Stimulated activated naive CD4-positive, alpha-beta T cell (primary cell): Measurements from ENCODE around the gene NHSL1.
"Not testable (repeated sequence)": the region's sequence is repeated elsewhere in the genome, so short reads cannot be mapped to it uniquely, and the experiment has no call there.

Experiments used
- DNase-seq, 6 experiments: peaks; one replicate each; lab custom pipeline; 2025; lab: John Stamatoyannopoulos, UW

NHSL1 gene

DNA sequence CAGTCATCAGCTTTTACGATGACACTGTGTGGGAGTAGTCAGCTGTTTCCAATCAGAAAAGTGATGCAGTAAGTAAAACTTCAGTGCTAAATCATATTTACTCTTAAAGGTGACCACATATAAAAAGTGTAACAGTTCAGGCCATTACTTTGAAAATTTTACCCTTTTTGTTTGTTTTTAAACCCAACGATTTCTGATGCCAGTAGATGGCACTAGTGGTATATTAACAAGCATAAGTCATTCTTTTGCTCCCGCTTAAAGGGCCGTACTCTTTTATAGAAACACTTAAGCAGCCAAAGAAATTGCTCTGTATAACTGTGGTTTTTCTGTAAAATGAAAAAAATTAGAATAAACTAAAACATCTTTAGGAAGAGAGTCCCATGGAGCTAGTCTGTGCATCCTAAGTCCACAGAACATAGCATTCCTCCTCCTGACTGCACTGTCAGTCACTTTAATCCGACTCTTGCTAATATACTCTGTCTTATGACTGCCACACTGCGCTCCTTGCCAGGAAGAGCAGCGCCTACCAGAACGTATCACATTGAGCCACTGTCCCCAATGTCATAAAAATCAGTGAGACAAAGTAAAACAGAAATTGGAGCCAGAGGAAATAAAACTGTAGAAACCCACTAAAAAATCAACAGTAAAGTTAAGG, 70.2 kb downstream of the NHSL1 start:
- DNase-seq = peak in 3 of 6 experiments; percentile 8 to 35 (median 24)

DNA sequence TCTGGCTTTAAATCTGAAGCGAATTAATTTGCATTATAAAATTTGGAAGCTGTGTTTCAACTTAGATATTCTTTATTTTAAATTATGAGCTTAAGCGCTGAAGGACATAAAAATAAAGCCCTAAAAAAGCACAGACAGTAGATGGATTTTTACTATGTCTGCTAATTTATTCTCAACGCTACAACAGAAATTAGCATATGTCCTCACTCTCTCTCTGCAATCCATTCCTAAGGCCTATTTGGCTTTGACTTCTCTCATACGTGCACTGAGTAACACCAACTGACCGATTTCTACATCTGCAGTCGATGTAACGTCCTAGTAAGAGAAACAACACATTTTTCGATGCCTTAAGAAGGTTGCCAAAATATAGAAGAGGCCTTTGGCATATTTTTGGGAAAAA, 71.6 kb downstream of the NHSL1 start:
- DNase-seq = no peak

DNA sequence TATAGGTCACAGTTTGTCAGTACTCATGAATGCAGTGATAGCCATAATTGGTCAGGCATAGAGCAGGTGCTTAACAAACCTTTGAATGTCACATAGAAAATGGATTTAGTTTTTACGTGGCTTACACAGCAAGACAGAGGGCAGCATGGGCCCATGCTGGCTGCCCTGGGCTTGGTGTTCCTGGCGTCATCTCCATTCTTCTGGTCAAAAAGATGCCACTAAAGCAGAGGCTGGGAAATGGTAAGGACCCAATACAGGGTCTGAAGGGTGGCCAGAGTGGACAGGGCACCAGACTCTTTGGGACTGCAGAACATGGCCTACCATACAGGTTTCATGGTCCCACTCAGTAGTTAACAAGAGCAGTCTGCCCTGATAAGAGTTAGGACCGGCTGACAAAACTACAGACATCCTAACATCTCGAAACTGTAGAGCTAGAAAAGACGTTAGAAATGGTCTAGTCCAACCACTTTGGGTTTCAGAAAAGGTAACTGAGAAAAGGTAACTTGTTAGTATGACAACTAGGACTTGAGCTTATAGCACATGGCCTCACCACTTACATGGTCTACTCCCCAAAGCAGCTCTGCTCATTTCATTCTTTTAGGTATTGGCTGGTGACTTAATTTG, 72.7 kb downstream of the NHSL1 start:
- no peak for DNase-seq

DNA sequence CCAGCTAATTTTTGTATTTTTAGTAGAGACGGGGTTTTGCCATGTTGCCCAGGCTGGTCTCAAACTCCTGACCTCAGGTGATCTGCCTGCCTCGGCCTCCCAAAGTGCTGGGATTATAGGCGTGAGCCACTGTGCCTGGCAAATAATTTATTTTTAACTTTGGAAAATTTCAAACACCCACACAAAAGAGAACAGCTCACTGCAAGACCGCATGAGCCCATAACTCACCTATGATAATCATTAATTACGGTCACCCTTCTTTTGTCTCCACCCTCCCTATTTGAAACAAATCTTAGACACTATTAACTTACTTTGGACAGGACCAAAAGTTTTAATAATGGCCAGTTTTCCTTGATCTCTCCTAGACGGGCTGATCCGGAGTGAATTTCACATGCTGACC, 74.0 kb downstream of the NHSL1 start:
- not testable (repeated sequence) for DNase-seq

DNA sequence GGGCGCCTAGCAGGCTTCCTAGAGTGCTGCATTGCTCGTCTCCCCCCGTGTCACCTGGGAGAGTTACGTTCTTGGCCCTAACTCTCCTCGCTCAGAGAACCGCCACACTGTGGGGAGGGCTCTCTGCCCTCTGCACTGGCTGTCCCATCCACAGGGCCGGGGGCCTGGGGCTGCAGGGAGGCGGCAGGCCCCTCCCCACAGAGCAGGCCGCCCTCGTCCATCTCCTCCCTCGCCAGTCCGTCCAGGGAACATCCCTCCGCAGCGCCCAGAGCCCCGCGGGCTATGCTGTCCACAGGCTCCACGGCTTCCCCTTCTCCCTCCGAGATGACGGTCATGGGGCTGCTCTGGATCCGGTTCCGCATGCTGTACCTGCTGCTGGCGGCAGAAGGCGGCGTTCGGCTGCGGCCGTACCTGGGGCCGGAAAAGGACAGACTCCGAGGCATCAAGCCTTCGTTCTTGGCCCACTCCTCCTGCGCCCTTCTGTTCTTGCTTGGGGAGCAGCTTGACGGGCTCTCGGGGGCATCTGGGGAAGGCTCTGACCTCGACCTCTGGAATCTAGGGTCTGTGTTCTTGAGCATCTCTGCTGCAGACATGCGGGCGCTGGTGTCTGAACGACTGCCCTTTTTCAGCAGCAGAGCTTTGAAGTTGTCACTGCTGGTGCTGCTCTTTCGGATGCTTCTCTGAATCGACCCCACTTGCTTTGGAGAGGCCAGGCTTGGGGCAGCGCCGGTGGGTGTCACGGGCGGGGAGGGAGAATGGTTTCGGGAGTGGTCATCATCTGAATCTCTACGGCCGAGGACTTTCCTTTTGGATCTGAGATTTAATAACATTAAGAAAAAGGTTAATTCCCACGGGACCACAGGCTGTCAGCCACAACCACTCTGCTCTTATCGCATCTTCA, 75.0 kb downstream of the NHSL1 start:
- no peak for DNase-seq

DNA sequence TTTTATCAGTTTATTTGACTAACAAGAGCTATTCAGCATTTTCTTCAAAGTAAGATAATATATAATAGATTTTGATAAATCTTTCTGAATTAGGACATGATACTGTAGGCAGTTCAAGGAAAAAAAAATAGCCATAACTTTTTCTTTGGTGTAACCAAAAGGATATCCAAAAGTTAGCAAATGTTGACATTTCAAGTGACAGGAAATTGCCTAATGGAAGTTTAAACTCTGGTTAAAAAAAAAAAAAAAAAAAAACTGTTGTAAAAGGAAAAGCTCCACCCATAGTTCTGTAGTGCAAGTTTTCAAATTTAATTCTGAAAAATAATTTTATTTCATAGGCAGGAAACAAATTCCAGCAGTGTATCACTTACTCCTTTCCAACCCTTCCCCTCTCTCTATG, 76.4 kb downstream of the NHSL1 start:
- no peak for DNase-seq

DNA sequence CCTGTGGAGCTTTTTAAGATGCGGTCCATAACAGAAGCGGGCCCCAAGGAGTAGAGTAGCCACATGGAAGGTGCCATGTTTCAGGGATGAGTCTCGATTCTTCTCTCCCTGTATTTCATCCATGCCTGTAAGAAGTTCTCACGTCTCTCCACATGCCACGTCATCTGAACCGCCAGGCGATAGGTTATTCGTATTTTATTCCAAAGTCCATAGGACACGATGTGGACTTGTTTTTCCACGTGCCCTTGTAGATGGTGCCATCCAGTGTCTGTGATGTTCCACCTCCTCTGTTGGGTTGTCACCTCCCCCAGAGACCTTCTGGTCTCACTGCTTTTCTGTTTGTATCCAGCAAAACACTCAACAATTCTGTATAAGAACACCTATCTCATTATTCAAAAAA, 77.7 kb downstream of the NHSL1 start:
- DNase-seq = no peak

DNA sequence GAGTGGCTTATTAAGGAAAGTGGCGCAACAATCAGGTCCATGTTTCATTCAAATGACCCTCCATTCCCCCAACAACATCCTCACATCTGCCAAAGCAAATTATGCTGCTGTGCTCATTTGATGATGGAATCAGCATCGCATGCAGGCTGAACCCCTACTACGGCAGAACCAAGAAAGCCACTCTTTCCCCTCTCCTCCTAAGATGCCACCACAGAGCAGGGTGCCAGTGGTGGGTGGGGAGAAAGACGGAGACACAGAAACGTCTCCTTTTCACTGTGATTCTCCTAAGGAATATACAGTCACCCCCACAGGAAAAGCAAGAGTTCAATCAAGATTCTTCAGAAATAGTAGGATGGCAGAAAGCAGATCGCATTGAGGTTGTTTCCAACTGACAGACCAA, 78.2 kb downstream of the NHSL1 start:
- DNase-seq = no peak

DNA sequence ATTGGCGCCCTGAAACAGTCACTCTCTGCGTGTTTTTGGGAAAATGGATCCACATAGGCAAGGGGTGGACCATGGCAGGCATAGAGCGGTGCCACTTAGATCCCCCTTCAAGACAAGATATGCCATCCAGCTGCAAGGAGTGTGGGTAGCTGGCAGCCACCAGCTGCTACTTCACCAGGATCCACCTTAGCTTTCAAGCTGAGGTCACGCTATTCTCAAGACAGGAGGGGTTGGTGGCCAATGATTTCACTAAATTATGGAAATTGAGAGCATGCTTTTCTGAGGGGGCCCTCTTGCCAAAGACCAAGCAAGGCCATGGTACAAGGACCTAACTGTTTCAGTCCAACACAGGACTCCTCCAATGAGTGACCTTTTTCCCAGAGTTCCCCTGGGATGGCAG, 78.9 kb downstream of the NHSL1 start:
- DNase-seq = no peak

DNA sequence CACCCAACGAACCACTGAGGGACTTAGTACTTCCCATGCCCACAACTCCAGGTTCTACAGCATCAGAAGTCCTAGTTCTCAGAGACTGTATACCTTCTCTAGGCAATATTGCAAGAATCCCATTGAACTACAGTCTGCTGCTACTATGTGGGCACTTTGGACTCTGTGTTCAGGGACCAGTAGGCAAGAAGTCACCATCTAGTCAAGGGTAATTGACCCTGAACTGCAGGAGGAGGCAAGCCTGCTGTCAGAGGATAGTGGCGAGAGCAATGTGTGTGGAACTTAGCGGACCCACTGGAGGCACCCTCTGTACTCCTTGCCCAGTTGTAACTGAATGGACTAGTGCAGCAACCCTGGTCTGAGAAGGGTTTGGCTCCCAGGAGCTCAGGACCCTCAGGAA, 79.5 kb downstream of the NHSL1 start:
- DNase-seq = no peak

DNA sequence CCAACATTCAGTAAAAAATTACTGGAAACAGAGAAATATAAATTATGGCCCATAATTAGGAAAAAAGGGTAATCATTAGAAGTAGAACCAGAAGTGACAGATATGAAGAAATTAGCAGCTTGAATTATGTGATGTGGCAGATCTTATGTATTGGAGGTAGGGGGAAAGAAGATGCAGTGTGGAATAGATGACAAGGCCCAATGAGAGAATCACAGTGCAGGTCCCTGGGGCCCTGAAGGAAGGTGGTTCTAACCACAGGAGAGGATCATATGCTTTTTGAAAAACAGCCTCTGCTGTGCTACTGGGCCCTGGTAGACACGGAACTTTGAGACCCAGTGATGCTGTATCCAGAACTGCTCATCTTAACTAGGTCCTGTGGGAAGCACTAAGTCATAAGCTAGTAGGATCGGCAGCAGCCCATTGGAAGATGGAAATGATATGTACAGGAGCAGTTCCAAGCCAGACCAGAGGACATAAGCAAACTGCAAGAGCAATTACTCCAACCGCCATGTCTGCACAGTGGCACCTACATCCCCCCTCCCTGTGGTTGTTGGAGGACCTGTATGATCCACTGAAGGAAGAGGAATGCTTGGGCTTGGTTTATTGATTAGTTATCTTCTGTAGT, 81.1 kb downstream of the NHSL1 start:
- DNase-seq = no peak

DNA sequence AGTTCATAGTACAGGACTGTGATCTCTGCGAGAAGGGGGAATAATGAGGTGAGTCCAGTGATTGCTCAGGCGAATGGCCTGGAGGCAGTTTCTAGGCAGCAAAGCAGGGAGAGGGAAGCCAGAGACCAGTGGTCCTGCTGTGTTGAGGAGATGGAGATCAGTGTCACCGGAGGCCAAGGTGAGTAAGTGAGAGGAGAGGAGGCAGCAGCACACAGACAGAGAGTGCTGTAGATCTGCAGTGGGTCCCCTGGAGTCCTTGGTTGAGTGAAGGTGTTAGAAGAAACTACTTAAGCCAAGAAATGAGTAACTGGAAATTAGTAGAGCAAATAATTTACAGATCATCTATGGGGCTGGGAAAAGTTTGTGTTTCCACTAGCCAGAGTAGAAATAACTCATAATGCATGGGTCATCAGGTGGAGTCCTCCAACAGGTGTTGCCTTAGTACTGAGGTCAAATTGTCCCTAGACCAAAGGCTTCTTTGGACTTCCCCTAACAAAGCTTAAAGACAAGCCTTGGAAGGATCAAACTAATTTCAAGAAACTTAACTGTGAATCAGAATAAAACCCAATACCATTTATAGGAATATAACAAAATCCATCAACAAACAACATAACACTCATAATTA, 81.7 kb downstream of the NHSL1 start:
- DNase-seq = no peak

DNA sequence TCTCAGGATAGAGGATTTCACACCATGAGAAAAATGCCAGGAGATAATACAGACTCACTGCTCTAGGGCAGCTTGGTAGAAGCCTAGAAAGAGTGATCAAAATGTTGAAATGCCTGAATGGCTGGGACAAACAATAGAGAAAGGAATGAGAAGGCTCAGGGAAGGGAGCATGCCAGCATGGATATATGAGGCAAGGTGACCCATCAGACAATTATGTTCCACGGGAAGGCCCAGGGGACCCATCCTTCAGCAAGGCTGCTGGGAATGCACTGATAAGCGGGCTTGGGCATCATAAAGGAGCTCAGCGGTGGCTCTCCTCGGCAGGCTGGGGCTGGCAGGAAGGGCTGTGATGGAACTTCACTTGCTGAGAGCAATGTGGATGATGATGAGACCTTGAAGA, 83.1 kb downstream of the NHSL1 start:
- no peak for DNase-seq

DNA sequence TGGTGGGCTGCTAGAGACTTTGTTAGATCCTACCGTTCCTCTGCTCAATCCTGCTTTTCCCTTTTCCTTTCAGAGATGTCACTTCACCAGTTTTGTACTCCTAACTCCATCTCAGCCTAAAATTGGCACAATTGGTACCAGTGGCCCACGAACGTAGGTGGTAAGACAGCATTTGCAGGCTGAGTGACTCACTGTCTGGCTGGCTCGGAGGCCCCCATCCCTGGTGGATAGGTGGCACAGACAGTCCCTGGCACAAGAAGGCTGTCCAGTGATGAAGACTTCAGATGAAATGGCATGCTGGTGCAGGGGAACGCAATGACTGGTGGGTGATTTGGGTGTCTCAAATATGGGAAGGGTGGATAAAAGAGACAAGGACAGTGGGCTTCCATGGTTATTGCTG, 84.2 kb downstream of the NHSL1 start:
- no peak for DNase-seq

DNA sequence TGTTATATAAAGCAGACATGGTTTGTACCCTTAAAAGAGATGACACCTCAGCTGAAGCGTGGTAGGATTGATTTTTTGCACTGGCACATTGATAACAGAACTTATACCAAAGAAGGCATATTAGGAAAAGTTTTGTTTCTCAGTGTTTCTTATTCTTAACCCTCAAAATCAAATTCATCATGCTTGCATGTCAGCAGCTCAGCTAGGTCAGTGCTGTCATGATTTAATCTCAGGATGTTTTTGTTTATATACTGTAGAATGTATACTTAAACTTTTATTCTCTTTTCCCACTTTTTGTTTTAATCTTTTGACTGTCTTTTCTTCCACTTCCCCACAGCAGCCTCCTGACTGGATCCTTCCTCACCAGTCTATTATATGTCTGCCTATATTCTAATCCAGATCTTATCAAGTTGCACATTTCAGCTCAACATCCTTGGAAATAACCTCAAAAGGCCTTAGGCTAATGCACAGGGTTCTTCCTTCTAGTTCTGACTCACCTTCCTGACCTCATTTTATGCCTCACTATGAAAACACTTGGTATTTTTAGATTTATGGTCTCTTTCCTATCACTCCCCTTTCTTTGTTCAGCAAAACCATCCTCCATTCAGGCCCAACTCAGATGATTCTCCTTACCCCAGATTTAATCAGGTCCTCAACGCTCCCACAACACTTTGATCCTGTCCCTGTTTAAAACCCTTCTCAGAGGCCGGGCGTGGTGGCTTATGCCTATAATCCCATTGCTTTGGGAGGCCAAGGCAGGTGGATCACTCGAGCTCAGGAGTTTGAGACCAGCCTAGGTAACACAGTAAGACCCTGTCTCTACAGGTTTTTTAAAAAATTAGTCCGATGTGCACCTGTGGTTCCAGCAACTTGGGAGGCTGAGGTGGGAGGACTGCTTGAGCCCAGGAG, 88.1 kb downstream of the NHSL1 start:
- no peak for DNase-seq

DNA sequence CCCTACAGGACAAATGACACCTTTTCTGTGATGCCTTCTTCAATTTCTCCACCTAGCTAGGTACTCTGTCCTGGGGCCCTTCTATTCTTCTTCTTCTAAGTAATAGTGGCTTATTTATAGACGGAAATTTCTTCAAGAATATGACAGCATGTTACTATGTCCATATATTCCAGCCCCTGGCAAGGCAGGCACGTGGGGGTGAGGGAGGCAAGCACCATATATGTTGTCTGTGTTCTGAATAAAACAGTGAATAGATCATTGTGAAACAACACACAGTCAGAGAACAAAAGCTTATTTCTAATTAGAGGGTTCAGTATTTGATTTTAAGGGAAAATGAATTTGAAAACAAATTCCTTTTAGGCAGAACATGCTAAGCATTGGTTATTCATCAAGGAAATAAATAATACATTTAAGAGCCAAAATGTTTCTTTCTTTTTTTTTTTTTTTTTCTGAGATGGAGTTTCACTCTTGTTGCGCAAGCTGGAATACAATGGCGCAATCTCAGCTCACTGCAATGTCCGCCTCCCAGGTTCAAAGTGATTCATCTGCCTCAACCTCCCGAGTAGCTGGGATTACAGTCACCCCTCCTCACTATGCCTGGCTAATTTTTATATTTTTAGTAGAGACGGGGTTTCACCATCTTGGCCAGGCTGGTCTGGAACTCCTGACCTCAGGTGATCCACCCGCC, 89.1 kb downstream of the NHSL1 start:
- no peak for DNase-seq

DNA sequence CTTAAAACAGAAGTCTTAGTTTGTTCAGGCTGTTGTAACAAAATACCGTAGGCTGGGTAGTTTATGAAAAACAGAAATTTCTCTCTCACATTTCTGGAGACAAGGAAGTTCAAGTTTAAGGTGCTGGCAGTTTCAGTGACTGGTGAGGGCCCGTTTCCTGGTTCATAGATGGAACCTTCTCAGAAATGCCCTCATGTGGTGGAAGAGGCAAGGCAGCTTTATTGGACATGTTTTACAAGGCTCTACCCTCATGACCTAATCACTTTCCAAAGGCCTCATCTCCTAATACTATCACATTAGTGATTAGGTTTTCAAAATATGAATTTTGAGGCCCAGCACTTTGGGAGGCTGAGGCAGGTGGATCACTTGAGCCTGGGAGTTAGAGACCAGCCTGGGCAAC, 92.9 kb downstream of the NHSL1 start:
- DNase-seq = peak in 1 of 6 experiments; percentile 14

DNA sequence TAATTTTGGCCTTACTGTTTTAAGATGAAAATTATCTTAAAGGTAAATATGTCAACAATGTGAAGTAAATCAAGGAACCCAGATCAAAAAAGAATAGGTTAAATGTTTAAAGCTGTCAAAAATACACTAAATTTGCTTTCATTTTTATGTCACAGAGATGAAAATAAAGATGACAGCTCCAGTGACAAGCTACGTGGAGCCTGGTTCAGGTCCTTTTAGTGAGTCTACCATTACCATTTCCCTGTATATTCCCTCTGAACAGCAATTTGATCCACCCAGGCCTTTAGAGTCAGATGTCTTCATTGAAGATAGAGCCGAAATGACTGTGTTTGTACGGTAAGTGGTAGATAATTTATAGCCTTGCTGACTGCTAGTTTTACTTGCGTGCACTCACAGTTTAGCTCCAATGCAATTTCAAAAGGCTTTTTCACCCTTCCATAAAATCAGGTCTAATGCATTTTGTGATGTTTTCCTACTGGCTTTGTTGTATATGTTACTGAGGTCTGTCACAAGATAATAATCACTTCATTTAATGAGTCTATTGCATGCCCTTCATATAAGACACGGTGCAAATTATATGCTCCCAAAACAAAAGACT, 93.4 kb downstream of the NHSL1 start:
- no peak for DNase-seq

DNA sequence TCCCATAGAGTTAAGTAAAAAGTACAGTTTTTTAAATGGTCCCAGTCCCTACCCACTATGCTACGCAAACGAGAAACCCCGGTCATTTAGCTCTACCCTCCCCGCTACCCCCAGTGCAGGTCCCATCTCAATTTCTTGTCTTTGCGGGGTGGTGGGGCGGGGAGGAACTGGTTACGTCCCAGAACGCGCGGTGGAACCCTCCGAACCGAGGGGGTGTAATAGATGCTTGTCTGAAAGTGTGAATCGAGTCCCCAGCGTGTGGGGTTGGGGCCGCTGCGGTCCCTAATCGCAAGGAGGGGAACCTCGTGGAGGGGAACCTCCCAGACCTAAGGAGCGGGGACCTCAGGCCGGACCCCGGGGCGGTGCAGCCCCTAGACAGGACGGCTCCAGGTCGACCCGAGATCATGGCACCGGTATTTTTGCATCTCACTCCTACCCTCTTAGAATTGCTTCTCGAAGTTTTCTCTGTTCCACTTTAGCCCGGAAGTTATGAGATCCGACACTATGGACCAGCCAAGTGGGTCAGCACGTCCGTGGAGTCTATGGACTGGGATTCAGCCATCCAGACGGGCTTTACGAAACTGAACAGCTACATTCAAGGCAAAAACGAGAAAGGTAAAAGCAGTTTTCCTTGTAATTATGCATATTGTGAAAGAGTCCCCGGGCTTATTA, 94.5 kb downstream of the NHSL1 start:
- peak; percentile 18 to 65 (median 36) for DNase-seq
